GM21526 (cell line): ENCODE results near the gene INPP4B.
"Not testable (repeated sequence)": the region's sequence is repeated elsewhere in the genome, so short reads cannot be mapped to it uniquely, and the experiment has no call there.

Source experiments
- ATAC-seq: cut with Tn5 transposase; IDR thresholded peaks from one replicate; pipeline ENCODE4 v1.9.1; 2021; ENCODE audit warnings: moderate library complexity; ENCODE audit not compliant: unreplicated experiment, low FRiP score

Gene INPP4B

GRCh38 chr4:142066562-142066961, 779.5 kb downstream of the INPP4B start:
- not testable (repeated sequence) for ATAC-seq

GRCh38 chr4:142065086-142065647, 780.9 kb downstream of the INPP4B start:
- no peak for ATAC-seq

GRCh38 chr4:142064181-142064580, 781.9 kb downstream of the INPP4B start:
- ATAC-seq, result no peak

GRCh38 chr4:142045996-142046395, 800.1 kb downstream of the INPP4B start:
- no peak for ATAC-seq

GRCh38 chr4:142044271-142044670, 801.8 kb downstream of the INPP4B start:
- ATAC-seq, result no peak

- no peak for ATAC-seq
These were observed 802.6 kb downstream of the INPP4B start for GRCh38 chr4:142043509-142043908.

- no peak for ATAC-seq
These were observed 804.3 kb downstream of the INPP4B start for GRCh38 chr4:142041788-142042187.

GRCh38 chr4:142040043-142040442, 806.1 kb downstream of the INPP4B start:
- ATAC-seq, result no peak

- no peak for ATAC-seq
These were observed 809.1 kb downstream of the INPP4B start for GRCh38 chr4:142036795-142037583.

- no peak for ATAC-seq
These were observed 810.5 kb downstream of the INPP4B start for GRCh38 chr4:142035566-142035965.

- no peak for ATAC-seq
These were observed 812.0 kb downstream of the INPP4B start for GRCh38 chr4:142034101-142034500.

GRCh38 chr4:142030010-142030409, 816.1 kb downstream of the INPP4B start:
- no peak for ATAC-seq

GRCh38 chr4:142021761-142022160, 824.3 kb downstream of the INPP4B start:
- ATAC-seq, result no peak

GRCh38 chr4:142021181-142021580, 824.9 kb downstream of the INPP4B start:
- ATAC-seq, result no peak

GRCh38 chr4:142016031-142016430, 830.1 kb downstream of the INPP4B start:
- ATAC-seq, result peak; percentile 61

GRCh38 chr4:142009751-142010150, 836.4 kb downstream of the INPP4B start:
- no peak for ATAC-seq

GRCh38 chr4:142005519-142005918, 840.6 kb downstream of the INPP4B start:
- no peak for ATAC-seq

GRCh38 chr4:141999446-142000143, 846.5 kb downstream of the INPP4B start:
- ATAC-seq, result no peak

- ATAC-seq, result no peak
These were observed 851.0 kb downstream of the INPP4B start for GRCh38 chr4:141995056-141995455.

GRCh38 chr4:141977433-141977832, 868.7 kb downstream of the INPP4B start:
- ATAC-seq, result peak; percentile 66
